Panc1 (cell line): ENCODE data around the gene S100A16. TPM values are rescaled to one million over a fixed set of nuclear protein-coding genes. Genes with fewer than 3 reads are reported as not detected.
A peak's percentile ranks its signal among the peaks of the same experiment; 100 is the strongest.

Experiments
- ATAC-seq: fragments of 200-7000 bp; cut with Tn5 transposase; 2 replicates; pipeline ENCODE4 v1.9.1; 2020; ENCODE audit warnings: mild to moderate bottlenecking, moderate library complexity
- BruUV-seq: library from RNA; stranded (reverse); fragments of 400-500 nt; replicated peaks from 2 replicates; lab custom pipeline; 2021; lab: Mats Ljungman, UMichigan
- CTCF ChIA-PET: fragments of 300-600 bp; sonication (Branson Sonifier 250); formaldehyde crosslinking; loops from one replicate; lab custom pipeline; 2022; ENCODE audit warnings: antibody characterized with exemption; lab: Charles Lee
- POLR2A ChIA-PET: fragments of 300-600 bp; sonication (Branson Sonifier 250); formaldehyde crosslinking; loops from one replicate; lab custom pipeline; 2022; ENCODE audit warnings: antibody characterized with exemption; lab: Charles Lee
- DNase-seq: peaks from one replicate; pipeline ENCODE4 v3.0.0-alpha.2; 2010; ENCODE audit warnings: low read depth, low spot score
- H3K27ac ChIP-seq: 2 replicates; pipeline ENCODE4 v1.5.1; 2011; ENCODE audit warnings: mild to moderate bottlenecking, low read length, inconsistent platforms
- H3K27me3 ChIP-seq: fragments of 200-500 bp; sonication (Bioruptor generic); 2 replicates; pipeline ENCODE4 v1.6.0; 2014; ENCODE audit warnings: low read length, inconsistent platforms; ENCODE audit not compliant: control insufficient read depth, insufficient read depth
- H3K36me3 ChIP-seq: fragments of 200-500 bp; sonication (Bioruptor generic); 2 replicates; pipeline ENCODE4 v1.5.1; 2014; ENCODE audit warnings: inconsistent platforms, mild to moderate bottlenecking, low read length, moderate library complexity; ENCODE audit not compliant: control insufficient read depth, insufficient read depth
- H3K4me1 ChIP-seq: 2 replicates; pipeline ENCODE4 v1.5.1; 2011; ENCODE audit warnings: inconsistent platforms, mild to moderate bottlenecking, low read length, moderate library complexity; ENCODE audit not compliant: control insufficient read depth, insufficient read depth
- H3K4me3 ChIP-seq, 2 experiments: 2 replicates each; pipeline ENCODE4 v1.5.1; 2011 to 2012; ENCODE audit warnings: low read depth in 2 of 2, low read length in 2 of 2, mild to moderate bottlenecking in 2 of 2, inconsistent platforms in 1 of 2, moderate library complexity in 1 of 2
- H3K9me3 ChIP-seq: fragments of 200-500 bp; sonication (Bioruptor generic); 2 replicates; pipeline ENCODE4 v1.5.1; 2014; ENCODE audit warnings: low read depth, mild to moderate bottlenecking, inconsistent platforms, low read length, moderate library complexity; ENCODE audit not compliant: control insufficient read depth, insufficient read depth
- POLR2AphosphoS5 ChIP-seq: IDR thresholded peaks from 2 replicates; pipeline ENCODE4 v1.6.1; 2012; ENCODE audit warnings: mild to moderate bottlenecking, low read depth, low read length, moderate library complexity
- SIN3A ChIP-seq: IDR thresholded peaks from 2 replicates; pipeline ENCODE4 v1.6.1; 2012; ENCODE audit warnings: low read depth, mild to moderate bottlenecking, low read length, moderate library complexity, borderline replicate concordance; ENCODE audit not compliant: insufficient read depth
- TCF7L2 ChIP-seq: IDR thresholded peaks from 2 replicates; pipeline ENCODE4 v1.6.1; 2011; ENCODE audit warnings: mild to moderate bottlenecking, low read depth, low read length, inconsistent platforms
- in situ Hi-C: cut with HindIII; loops from 2 replicates; pipeline ENCODE4 v1.10.0; 2016; ENCODE audit warnings: low sequenced_read_pairs, low pct_unique_long_range_greater_than_20kb
- intact Hi-C: fragments of 100-400 bp; cut with micrococcal nuclease; formaldehyde crosslinking; loops from one replicate; pipeline ENCODE4 v1.10.0; 2022; ENCODE audit not compliant: unreplicated experiment
- total RNA-seq: library from RNA; stranded (reverse); gene quantifications from one replicate; pipeline ENCODE4 v1.2.1, GENCODE V29; 2021; ENCODE audit not compliant: unreplicated experiment
- TF ChIP-seq, protein P1 (sequence below), 2 experiments: IDR thresholded peaks; 2 replicates each; pipeline ENCODE4 v1.6.1; 2011 to 2012; ENCODE audit warnings: low read depth in 2 of 2, control low read depth in 1 of 2, low read length in 1 of 2, mild to moderate bottlenecking in 1 of 2, moderate library complexity in 1 of 2; ENCODE audit not compliant: insufficient read depth in 1 of 2
- TF ChIP-seq, protein P2 (sequence below): fragments of 450-650 bp; IDR thresholded peaks from 2 replicates; pipeline ENCODE4 v1.5.1; 2017; ENCODE audit warnings: mild to moderate bottlenecking

Gene S100A16
- total RNA-seq, 1 experiment from 2014 or later, result 61.6 TPM

DNA sequence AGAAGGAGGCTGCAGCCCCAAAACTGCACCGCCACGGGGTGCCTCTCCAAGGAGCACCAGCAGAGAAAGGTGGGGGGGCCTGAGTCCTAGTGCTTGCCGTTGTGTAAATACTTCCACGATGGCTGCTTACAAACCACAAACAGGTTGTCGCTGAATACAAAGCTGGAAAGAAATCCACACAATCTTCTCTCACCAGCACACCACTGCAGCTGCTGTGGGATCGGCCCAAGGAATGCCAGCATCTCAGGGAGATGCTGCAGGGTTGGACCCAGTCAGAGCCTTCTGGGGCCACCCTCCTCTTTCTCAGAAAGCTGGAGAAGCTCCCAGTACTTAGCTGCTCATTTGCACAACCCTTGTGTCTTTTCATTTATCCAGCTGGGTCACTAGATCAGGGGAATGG lies 6.2 kb upstream of the S100A16 start:
- Histone ChIP-seq H3K27ac (no peak overlapping the region), H3K4me1 (no peaks in the 10 kb centered on the region; the same call in 1 of the 2 replicates), H3K36me3 (no peaks in the 10 kb centered on the region), H3K27me3 (no peaks in the 10 kb centered on the region), H3K4me3 (no peak overlapping the region), H3K9me3 (no peaks in the 10 kb centered on the region)
- ChIA-PET CTCF (interaction anchor here (2.3 to 3.0 kb wide), 2 partner anchors 8 to 47 kb away, joined by 12 to 13 read pairs; partner anchors contain the start of gene S100A13), POLR2A (interaction anchor here (1.3 kb wide), 1 partner anchor 8 kb away, joined by 3 read pairs; the partner anchor contains the start of gene S100A13)
- no peak for DNase-seq
- intact Hi-C loops, result loop anchor here (5.0 kb wide), 1 partner anchor 107 kb away; no protein-coding TSS in a partner anchor
- in situ Hi-C loops, result loop anchor here (25.0 kb wide), 1 partner anchor 257 kb away; the partner anchor contains the start of gene S100A9
- ATAC-seq, result no peak
- no TSS peak for BruUV-seq
- no peak for TF ChIP-seq POLR2AphosphoS5
- TF ChIP-seq TCF7L2, result no peak
- TF ChIP-seq, protein P1, sequence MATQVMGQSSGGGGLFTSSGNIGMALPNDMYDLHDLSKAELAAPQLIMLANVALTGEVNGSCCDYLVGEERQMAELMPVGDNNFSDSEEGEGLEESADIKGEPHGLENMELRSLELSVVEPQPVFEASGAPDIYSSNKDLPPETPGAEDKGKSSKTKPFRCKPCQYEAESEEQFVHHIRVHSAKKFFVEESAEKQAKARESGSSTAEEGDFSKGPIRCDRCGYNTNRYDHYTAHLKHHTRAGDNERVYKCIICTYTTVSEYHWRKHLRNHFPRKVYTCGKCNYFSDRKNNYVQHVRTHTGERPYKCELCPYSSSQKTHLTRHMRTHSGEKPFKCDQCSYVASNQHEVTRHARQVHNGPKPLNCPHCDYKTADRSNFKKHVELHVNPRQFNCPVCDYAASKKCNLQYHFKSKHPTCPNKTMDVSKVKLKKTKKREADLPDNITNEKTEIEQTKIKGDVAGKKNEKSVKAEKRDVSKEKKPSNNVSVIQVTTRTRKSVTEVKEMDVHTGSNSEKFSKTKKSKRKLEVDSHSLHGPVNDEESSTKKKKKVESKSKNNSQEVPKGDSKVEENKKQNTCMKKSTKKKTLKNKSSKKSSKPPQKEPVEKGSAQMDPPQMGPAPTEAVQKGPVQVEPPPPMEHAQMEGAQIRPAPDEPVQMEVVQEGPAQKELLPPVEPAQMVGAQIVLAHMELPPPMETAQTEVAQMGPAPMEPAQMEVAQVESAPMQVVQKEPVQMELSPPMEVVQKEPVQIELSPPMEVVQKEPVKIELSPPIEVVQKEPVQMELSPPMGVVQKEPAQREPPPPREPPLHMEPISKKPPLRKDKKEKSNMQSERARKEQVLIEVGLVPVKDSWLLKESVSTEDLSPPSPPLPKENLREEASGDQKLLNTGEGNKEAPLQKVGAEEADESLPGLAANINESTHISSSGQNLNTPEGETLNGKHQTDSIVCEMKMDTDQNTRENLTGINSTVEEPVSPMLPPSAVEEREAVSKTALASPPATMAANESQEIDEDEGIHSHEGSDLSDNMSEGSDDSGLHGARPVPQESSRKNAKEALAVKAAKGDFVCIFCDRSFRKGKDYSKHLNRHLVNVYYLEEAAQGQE (IDR thresholded peaks at IDR 0.05; ENCODE audit: insufficient read depth in 1 of 2, low read depth in 2 of 2, low read length in 1 of 2), result no peak
- TF ChIP-seq, protein P2, sequence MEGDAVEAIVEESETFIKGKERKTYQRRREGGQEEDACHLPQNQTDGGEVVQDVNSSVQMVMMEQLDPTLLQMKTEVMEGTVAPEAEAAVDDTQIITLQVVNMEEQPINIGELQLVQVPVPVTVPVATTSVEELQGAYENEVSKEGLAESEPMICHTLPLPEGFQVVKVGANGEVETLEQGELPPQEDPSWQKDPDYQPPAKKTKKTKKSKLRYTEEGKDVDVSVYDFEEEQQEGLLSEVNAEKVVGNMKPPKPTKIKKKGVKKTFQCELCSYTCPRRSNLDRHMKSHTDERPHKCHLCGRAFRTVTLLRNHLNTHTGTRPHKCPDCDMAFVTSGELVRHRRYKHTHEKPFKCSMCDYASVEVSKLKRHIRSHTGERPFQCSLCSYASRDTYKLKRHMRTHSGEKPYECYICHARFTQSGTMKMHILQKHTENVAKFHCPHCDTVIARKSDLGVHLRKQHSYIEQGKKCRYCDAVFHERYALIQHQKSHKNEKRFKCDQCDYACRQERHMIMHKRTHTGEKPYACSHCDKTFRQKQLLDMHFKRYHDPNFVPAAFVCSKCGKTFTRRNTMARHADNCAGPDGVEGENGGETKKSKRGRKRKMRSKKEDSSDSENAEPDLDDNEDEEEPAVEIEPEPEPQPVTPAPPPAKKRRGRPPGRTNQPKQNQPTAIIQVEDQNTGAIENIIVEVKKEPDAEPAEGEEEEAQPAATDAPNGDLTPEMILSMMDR, result no peak
- TF ChIP-seq SIN3A, result no peak

DNA sequence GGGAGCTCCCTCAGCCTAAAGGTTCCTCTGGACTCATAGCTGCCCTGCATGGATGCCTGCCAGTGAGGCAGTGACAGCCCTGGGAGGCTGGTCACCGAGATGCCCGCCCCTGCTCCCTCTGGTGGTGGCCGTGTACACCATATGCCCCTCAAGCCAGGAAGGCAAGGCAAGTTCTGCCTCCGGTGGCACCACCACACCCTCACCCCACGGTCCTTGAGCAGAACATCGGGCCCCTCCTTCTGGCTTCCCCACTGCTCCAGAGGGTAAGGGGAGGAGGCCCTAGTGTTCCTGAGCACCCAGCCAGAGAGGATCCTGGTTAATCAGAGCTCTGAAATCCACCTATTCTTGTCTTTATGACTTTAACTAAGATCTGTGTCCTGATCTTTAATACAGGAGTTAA lies 4.7 kb upstream of the S100A16 start:
- in situ Hi-C loops (loop anchor here (25.0 kb wide), 1 partner anchor 255 kb away; the partner anchor contains the start of gene S100A9), intact Hi-C loops (loop anchor here (2.0 to 5.0 kb wide), 2 partner anchors 45 to 105 kb away; no protein-coding TSS in a partner anchor)
- ChIA-PET POLR2A (interaction anchor here (1.0 kb wide), 1 partner anchor 10 kb away, joined by 3 read pairs; the partner anchor contains the start of gene S100A13), CTCF (interaction anchor here (1.0 to 3.0 kb wide), 3 partner anchors 10 to 107 kb away, joined by 3 to 13 read pairs (median 12); partner anchors contain the start of gene S100A13)
- Histone ChIP-seq H3K27me3 (no peaks in the 10 kb centered on the region), H3K36me3 (no peaks in the 10 kb centered on the region), H3K9me3 (no peaks in the 10 kb centered on the region), H3K4me3 (no peak overlapping the region), H3K4me1 (peaks cover 9% of the 10 kb centered on the region), H3K27ac (peak overlapping the region; percentile 66)
- ATAC-seq, result peak; percentile 83
- TF ChIP-seq, protein P1 (IDR thresholded peaks at IDR 0.05; ENCODE audit: insufficient read depth in 1 of 2, low read depth in 2 of 2, low read length in 1 of 2), result no peak
- no peak for TF ChIP-seq SIN3A
- TF ChIP-seq TCF7L2, result no peak
- TF ChIP-seq, protein P2, result peak; percentile 56
- BruUV-seq, result no TSS peak
- no peak for DNase-seq
